K562 (cell line): Measurements from ENCODE around the gene YIPF1. TPM values are rescaled to one million over a fixed set of nuclear protein-coding genes. Genes with fewer than 3 reads are reported as not detected.

Experiments
- ESRRA ChIP-seq: fragments of 450-650 bp; IDR thresholded peaks from 2 replicates; pipeline ENCODE4 v1.6.1; 2014; ENCODE audit warnings: low read depth, mild to moderate bottlenecking, moderate library complexity, borderline replicate concordance
- FOXA1 ChIP-seq: fragments of 450-650 bp; IDR thresholded peaks from 2 replicates; pipeline ENCODE4 v1.6.1; 2016; ENCODE audit warnings: mild to moderate bottlenecking, borderline replicate concordance
- FUS ChIP-seq: fragments of 200-400 bp; formaldehyde crosslinking; optimal IDR thresholded peaks from 2 replicates; pipeline ENCODE3; 2017; ENCODE audit warnings: low read depth, low read length
- HDAC6 ChIP-seq: IDR thresholded peaks from 2 replicates; pipeline ENCODE4 v1.6.1; 2012; ENCODE audit warnings: low read depth, mild to moderate bottlenecking, control low read depth, inconsistent platforms, low read length, moderate library complexity
- HIVEP1 ChIP-seq: fragments of 250-450 bp; sonication (Bioruptor Pico); IDR thresholded peaks from 2 replicates; pipeline ENCODE4 v1.4.0; 2020; ENCODE audit warnings: mild to moderate bottlenecking
- HNRNPLL ChIP-seq: fragments of 200-400 bp; formaldehyde crosslinking; IDR thresholded peaks from 2 replicates; pipeline ENCODE4 v1.6.1; 2017; ENCODE audit warnings: low read length, low read depth, mild to moderate bottlenecking; ENCODE audit not compliant: poor library complexity, severe bottlenecking
- KDM5B ChIP-seq: fragments of 200-600 bp; sonication (generic); IDR thresholded peaks from 2 replicates; pipeline ENCODE4 v1.6.1; 2012; ENCODE audit warnings: low read depth, mild to moderate bottlenecking, moderate library complexity, low read length, control low read depth, inconsistent platforms; ENCODE audit not compliant: insufficient replicate concordance
- PATZ1 ChIP-seq: fragments of 250-450 bp; sonication (Bioruptor Pico); IDR thresholded peaks from 2 replicates; pipeline ENCODE4 v1.5.0; 2020; ENCODE audit warnings: mild to moderate bottlenecking, borderline replicate concordance
- RUNX1 ChIP-seq: sonication (generic); IDR thresholded peaks from 2 replicates; pipeline ENCODE4 v1.6.1; 2016; ENCODE audit warnings: antibody characterized with exemption, low read depth
- ZNF232 ChIP-seq: sonication (generic); formaldehyde crosslinking; IDR thresholded peaks from 2 replicates; pipeline ENCODE4 v1.8.0; 2022; ENCODE audit warnings: mild to moderate bottlenecking, missing genetic modification reagents
- ZNF507 ChIP-seq: conservative IDR thresholded peaks from 2 replicates; pipeline ENCODE4 v1.6.1; 2017; ENCODE audit warnings: missing genetic modification characterization, missing compliant biosample characterization
- ZNF57 ChIP-seq: fragments of 450-650 bp; formaldehyde crosslinking; IDR thresholded peaks from 2 replicates; pipeline ENCODE4 v1.4.0; 2020; ENCODE audit warnings: mild to moderate bottlenecking, moderate library complexity
- ZNF696 ChIP-seq: fragments of 250-450 bp; sonication (Bioruptor Pico); conservative IDR thresholded peaks from 2 replicates; pipeline ENCODE4 v1.4.0; 2020; ENCODE audit warnings: mild to moderate bottlenecking, moderate library complexity
- polyA plus RNA-seq, 8 experiments: library from polyadenylated mRNA; depleted of rRNA in 4 of 8; stranded (reverse) in 5 of 8; unstranded in 3 of 8; fragments of >200 nt; fragmentation: Nextera tagmentation in 2 of 8; fragmentation: Illumina TruSeq in 1 of 8; extraction: Ambion mirVana in 2 of 8; extraction: Trizol in 1 of 8; gene quantifications; 2 replicates each; pipeline versions ENCODE4 v1.2.1 to v1.2.3, GENCODE V29; 2011 to 2014; ENCODE audit warnings: inconsistent platforms in 1 of 8, missing spikeins in 1 of 8
- total RNA-seq, 7 experiments: library from RNA; depleted of rRNA in 6 of 7; stranded (reverse); fragments of >200 nt in 6 of 7; fragmentation: Illumina TruSeq in 2 of 7; extraction: Trizol in 2 of 7; gene quantifications; 2 replicates each; pipeline versions ENCODE4 v1.2.1 to v1.2.3, GENCODE V29; 2011 to 2021; ENCODE audit warnings: low replicate concordance in 1 of 7
- TF ChIP-seq, protein P1 (sequence below), 2 experiments: fragments of 450-650 bp in 1 of 2; sonication (generic) in 1 of 2; formaldehyde crosslinking in 1 of 2; IDR thresholded peaks; 2 replicates each; pipeline versions ENCODE4 v1.7.1 to v1.9.0; 2016 to 2022; ENCODE audit warnings: inconsistent platforms in 1 of 2, mild to moderate bottlenecking in 1 of 2, missing genetic modification reagents in 1 of 2

The YIPF1 gene
- total and polyA plus RNA-seq, 9 of the 15 experiments (the other 6 are each of a cell fraction or from before 2014, with no cell fraction given), result 11.5 to 37.5 (median 19.2) TPM

DNA sequence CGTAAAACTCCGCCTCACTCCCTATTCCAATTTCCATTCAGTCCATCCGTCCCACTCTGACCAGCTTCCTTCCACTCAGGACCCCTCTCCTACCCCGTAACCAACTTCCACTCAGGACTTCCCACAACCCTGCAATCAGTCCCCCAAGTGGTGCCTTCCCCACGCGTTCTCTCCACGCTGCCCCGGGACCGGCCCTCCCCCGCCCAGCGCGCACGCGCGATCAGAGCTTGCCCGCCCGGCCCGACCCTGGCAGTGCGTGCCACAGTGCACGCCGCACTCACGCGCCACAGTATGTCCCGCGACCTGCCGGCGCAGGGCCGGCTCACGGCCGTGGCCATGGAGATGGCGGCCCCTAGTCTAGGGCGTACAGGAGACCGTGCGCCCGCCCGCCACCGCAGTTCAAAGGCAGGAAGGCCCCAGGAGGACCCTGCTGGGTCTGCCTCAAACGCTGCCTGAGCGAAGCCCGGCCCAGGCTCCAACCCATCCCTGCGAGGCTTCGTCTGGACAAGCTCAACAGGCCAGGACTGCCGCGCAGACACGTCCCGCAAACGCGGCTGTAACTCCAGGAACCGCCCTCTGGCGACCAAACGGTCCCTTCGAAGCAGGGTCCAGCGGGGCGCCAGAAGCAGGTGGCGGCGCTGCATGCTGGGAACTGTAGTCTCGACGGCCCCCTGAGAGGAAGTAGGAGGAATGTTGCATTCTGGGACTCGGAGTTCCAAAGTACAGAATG lies 51.5 kb downstream of the YIPF1 start, which contains the start of gene NDC1 (continued):
- TF ChIP-seq FUS, result no peak
- TF ChIP-seq, protein P1, sequence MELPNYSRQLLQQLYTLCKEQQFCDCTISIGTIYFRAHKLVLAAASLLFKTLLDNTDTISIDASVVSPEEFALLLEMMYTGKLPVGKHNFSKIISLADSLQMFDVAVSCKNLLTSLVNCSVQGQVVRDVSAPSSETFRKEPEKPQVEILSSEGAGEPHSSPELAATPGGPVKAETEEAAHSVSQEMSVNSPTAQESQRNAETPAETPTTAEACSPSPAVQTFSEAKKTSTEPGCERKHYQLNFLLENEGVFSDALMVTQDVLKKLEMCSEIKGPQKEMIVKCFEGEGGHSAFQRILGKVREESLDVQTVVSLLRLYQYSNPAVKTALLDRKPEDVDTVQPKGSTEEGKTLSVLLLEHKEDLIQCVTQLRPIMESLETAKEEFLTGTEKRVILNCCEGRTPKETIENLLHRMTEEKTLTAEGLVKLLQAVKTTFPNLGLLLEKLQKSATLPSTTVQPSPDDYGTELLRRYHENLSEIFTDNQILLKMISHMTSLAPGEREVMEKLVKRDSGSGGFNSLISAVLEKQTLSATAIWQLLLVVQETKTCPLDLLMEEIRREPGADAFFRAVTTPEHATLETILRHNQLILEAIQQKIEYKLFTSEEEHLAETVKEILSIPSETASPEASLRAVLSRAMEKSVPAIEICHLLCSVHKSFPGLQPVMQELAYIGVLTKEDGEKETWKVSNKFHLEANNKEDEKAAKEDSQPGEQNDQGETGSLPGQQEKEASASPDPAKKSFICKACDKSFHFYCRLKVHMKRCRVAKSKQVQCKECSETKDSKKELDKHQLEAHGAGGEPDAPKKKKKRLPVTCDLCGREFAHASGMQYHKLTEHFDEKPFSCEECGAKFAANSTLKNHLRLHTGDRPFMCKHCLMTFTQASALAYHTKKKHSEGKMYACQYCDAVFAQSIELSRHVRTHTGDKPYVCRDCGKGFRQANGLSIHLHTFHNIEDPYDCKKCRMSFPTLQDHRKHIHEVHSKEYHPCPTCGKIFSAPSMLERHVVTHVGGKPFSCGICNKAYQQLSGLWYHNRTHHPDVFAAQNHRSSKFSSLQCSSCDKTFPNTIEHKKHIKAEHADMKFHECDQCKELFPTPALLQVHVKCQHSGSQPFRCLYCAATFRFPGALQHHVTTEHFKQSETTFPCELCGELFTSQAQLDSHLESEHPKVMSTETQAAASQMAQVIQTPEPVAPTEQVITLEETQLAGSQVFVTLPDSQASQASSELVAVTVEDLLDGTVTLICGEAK (IDR thresholded peaks at IDR 0.05), result peak; percentile 94
- TF ChIP-seq, protein P1 (CRISPR knock-in tag; IDR thresholded peaks at IDR 0.05), result no peak
- peak; percentile 85; the same call in 1 of the 2 replicates for TF ChIP-seq HIVEP1 (CRISPR knock-in tag)
- TF ChIP-seq KDM5B, result peak; percentile 90
- TF ChIP-seq ZNF57 (CRISPR knock-in tag), result peak; percentile 77
- no peak for TF ChIP-seq FOXA1
- TF ChIP-seq PATZ1 (CRISPR knock-in tag), result no peak
- peak; percentile 85; the same call in 1 of the 2 replicates for TF ChIP-seq ESRRA
- no peak for TF ChIP-seq HNRNPLL
- no peak for TF ChIP-seq HDAC6
- TF ChIP-seq ZNF507 (tag), result no peak
- no peak for TF ChIP-seq ZNF232 (CRISPR knock-in tag)
- TF ChIP-seq ZNF696 (CRISPR knock-in tag), result no peak
- peak; percentile 71; the same call in 1 of the 2 replicates for TF ChIP-seq RUNX1
